RCC 7860 (cell line): ENCODE results near the gene MAP2K1.
"Not testable (repeated sequence)": the region's sequence is repeated elsewhere in the genome, so short reads cannot be mapped to it uniquely, and the experiment has no call there.

Experiments used
- DNase-seq: peaks from one replicate; pipeline ENCODE4 v3.0.0-alpha.2; 2015; ENCODE audit warnings: low spot score
- FAIRE-seq: peaks from 2 replicates; lab custom pipeline; 2012; peaks lifted over from hg19 to GRCh38; lab: Jason Lieb, UNC

The MAP2K1 gene

GRCh38 chr15:66419471-66419870, 32.8 kb downstream of the MAP2K1 start:
- FAIRE-seq: no peak

GRCh38 chr15:66422347-66422746, 35.6 kb downstream of the MAP2K1 start:
- FAIRE-seq (no peak), DNase-seq (no peak)

More at GRCh38 chr15:66419471-66419870, 32.8 kb downstream of the MAP2K1 start:
- DNase-seq: no peak

- DNase-seq (no peak), FAIRE-seq (no peak)
These were observed 36.4 kb downstream of the MAP2K1 start for GRCh38 chr15:66423149-66423548.

GRCh38 chr15:66424963-66425612, 38.4 kb downstream of the MAP2K1 start:
- FAIRE-seq (no peak), DNase-seq (no peak)

- DNase-seq: no peak
- no peak for FAIRE-seq
These were observed 39.1 kb downstream of the MAP2K1 start for GRCh38 chr15:66425837-66426236.

GRCh38 chr15:66429117-66429516, 42.4 kb downstream of the MAP2K1 start:
- DNase-seq (no peak), FAIRE-seq (no peak)

GRCh38 chr15:66429546-66429945, 42.8 kb downstream of the MAP2K1 start:
- no peak for FAIRE-seq
- DNase-seq: no peak

GRCh38 chr15:66430627-66431255, 44.0 kb downstream of the MAP2K1 start:
- no peak for DNase-seq
- FAIRE-seq: no peak

- DNase-seq: no peak
- no peak for FAIRE-seq
These were observed 47.0 kb downstream of the MAP2K1 start for GRCh38 chr15:66433726-66434125.

GRCh38 chr15:66440501-66440900, 53.8 kb downstream of the MAP2K1 start:
- FAIRE-seq: no peak
- no peak for DNase-seq

- DNase-seq (no peak), FAIRE-seq (no peak)
These were observed 65.7 kb downstream of the MAP2K1 start for GRCh38 chr15:66452420-66452819.

GRCh38 chr15:66452971-66453580, 66.4 kb downstream of the MAP2K1 start:
- DNase-seq: no peak
- no peak for FAIRE-seq

- FAIRE-seq (no peak), DNase-seq (no peak)
These were observed 67.4 kb downstream of the MAP2K1 start for GRCh38 chr15:66454143-66454542.

- FAIRE-seq (peak; percentile 45), DNase-seq (peak; percentile 78)
These were observed 69.5 kb downstream of the MAP2K1 start for GRCh38 chr15:66456211-66456610.

GRCh38 chr15:66459818-66460615, 73.3 kb downstream of the MAP2K1 start:
- peak; percentile 42 for DNase-seq

GRCh38 chr15:66461294-66461693, 74.6 kb downstream of the MAP2K1 start:
- FAIRE-seq, DNase-seq: not testable (repeated sequence)

More at GRCh38 chr15:66459818-66460615, 73.3 kb downstream of the MAP2K1 start:
- FAIRE-seq: no peak

- DNase-seq: no peak
- FAIRE-seq: no peak
These were observed 75.2 kb downstream of the MAP2K1 start for GRCh38 chr15:66461917-66462316.

GRCh38 chr15:66462627-66463026, 75.9 kb downstream of the MAP2K1 start:
- DNase-seq (no peak), FAIRE-seq (no peak)

GRCh38 chr15:66465294-66465693, 78.6 kb downstream of the MAP2K1 start:
- FAIRE-seq, DNase-seq: not testable (repeated sequence)

GRCh38 chr15:66467162-66468040, 80.7 kb downstream of the MAP2K1 start:
- not testable (repeated sequence) for DNase-seq, FAIRE-seq
